ENCODE results near the gene TLR4.

TLR4 gene

DNA sequence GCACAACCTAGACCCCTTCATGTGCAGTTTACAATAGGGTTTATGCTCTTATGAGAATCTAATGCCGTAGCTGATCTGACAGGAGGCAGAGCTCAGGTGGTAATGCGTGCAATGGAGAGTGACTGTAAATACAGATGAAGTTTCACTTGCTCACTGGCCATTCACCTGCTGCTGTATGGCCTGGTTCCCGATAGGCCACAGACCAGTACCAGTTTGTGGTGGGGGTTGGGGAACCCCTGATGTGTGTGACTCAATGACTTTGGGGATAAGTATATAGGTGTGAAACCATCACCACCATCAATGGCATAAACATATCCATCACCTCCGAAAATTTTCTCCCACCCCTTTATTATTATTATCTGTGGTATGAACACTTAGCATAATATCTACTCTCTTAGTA lies 42.1 kb downstream of the TLR4 start:
- DNase-seq = no peak

DNA sequence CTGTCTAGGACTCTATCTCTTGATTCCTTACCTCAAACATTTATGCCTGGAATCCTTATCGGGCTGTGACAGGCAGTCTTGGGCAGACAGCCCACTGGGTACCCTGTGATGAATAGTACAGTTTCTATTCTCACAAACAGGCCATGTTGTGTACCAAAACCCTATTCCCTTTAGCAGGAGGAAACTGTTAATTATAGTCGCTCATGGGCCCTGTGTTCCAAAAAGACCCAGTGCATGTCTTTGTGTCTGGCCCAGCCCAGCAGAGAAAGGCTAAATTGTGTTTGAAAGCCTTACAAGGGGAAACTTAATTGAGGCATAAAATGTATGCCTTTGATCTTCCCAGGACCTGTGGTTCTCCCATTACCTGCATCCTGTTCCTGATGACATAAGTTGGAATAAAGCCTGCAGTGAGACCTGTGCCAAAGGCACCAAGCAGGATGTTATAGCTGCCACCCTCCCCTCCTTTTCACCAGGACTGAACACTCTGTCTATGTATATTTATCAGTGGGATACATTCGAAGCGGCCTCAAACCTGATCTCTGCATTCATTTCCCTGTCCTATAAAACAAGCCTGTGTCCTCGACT lies 43.3 kb downstream of the TLR4 start:
- no peak for DNase-seq

DNA sequence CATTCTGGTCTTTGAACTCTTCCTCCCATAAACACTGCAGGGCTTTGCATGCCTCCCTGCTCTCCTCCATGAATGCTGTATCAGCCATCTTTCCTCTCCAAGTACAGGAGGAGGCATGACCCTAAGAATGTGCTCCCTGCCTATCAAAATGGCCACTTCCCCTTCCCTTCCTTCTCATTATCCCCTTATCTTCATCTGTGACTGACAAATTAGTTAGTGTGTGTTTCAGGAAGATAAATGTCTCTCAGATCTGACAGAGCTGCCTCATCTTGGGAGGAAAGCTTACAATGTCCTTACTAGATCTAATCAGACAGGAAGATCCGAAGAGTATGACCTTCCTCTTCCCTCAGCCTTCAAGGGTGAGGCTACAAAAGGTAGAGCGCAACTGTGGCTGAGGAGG lies 46.2 kb downstream of the TLR4 start:
- no peak for DNase-seq

DNA sequence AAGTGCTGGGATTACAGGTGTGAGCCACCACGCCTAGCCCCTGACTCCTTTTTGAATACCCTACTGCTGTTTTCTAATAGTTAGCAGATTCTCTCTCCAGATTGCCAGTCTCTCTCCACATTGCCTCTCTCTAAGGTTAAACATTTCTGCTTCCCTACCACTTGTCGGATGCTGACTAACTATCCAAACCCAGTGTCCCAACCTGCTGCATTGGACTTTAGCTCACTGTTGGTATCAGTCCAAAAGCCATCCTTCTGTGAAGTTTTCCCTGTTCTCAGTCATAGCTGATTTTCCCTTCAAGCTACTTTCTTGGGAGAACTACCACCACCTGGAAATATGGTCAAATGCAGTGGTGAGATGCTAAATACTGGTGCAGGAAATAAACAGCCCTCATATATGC lies 48.7 kb downstream of the TLR4 start:
- no peak for DNase-seq

DNA sequence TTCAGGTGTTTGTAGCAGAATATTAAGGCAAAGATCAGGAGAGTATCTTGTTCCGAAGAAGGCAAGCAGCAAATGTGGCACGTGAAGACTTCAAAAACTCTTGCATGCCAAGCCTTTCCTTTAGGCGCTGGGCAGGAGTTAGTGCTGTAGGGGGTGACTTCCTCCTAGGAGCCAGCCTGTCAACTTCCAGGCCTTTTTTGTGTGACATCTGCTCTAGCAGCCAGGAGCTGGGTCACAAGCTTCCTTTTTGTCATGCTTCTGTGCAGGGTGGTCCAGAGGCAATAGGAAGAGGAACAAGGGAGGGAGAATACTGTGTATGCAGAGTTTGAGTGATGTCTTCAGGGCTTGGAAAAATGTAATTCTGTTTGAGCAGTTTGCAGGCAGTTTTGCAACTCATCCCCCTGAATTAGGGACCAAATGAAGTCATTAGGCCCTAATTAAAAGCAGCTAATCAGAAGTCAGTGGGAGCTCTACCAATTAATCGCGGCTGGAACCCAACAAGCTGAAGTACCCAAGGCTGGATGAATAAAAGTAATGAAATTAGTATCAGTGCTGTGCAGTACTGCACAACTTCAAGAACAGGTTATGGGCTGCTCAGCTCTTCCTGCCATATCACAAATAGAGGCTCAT lies 53.5 kb downstream of the TLR4 start:
- DNase-seq = no peak

DNA sequence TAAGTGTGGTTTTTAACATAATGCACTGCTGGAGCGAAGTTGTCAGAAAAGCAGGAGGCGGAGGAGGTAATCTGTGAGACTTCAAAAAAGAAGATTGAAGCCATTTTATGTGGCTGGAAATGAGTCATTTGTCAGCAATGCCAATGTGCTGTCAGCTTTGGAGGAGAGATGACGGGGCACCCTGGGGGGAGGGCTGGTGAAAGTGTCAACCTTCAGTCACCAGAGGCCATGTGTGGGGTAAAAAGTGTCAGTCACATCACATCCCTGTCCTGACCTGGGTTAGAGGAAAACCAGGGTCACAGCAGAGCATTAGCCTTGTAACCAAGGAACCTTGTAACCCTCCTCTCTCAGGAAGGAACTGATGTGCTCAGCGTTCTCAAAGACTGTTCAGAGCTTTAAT lies 59.1 kb downstream of the TLR4 start:
- DNase-seq = no peak

DNA sequence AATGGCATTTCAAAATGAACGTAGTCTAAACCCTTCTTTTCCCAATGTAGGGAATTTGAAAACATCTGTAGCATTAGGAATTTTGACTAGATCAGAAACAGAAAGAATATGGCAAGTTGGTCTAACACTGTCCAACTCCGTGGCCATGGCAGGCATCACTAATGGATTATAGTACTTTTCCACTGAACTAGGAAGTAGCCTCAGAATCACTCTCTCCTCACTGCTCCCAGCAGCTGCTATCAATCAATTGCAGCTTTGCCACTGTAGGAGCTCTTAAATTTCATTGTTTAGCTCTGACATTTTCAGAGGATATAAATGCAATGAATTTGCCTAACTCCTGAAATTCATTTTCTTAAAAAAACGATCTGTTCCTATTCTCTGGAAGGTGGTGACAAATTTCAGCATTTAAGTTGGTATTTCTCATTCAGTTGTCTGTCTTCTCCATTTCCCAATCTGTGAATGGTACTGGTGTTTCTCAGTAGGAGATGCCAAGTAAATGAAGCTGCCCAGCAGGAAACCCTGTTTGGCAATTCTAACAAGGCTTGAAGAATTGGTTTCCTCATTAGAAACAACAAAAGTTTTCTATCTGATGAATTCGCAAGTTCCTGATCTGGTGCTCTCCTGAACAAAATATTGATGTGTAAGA lies 64.7 kb downstream of the TLR4 start:
- no peak for DNase-seq

DNA sequence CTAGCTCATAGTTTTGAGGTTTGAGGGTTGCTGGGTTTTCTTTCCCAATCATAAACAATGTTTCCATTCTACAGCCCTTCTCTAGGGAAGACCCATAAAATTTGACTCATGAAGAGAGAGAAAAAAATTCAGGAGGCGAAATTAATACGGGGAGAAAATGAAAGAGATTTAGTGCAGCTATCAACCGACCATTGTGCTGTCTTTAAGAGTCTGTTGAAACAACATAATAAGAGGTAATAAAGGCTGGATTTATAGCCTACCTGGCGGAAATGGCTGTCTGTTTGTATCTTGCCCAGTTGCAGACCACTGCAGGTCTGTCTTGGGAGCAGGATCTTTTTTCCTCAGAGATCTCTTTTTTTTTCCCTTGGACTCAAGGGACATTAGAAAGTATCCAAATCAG lies 66.9 kb downstream of the TLR4 start:
- DNase-seq = peak; percentile 75

DNA sequence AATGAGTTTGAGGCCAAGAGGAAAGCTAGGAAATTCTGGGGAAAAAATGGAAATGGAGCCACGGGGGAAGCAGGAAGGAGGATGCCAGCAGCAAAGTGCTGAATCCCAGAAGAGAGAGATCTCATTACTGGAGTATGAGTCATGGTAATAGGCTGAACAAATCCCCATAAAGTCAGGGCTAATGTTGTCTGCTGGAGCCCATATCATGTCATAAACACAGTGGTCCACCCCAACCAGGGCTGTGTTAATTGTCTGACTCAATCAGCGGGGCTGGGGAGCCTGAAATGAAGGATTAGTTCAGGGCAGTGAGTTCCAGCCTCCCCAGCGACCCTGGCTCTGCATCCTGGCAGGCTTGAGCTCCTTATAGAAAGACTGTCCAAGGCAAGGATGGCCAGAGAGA lies 68.8 kb downstream of the TLR4 start:
- no peak for DNase-seq

Data from NCI-H748 treated with DMSO at 0.1 percent for 48 hours (cell line).